SK-N-SH treated with all-trans-retinoic acid at 6 μM for 48 hours (cell line): ENCODE data around the gene MKRN1.
"Not testable (repeated sequence)": the region's sequence is repeated elsewhere in the genome, so short reads cannot be mapped to it uniquely, and the experiment has no call there.

Experiments used
- ATAC-seq: fragments of 200-7000 bp; cut with Tn5 transposase; 3 replicates; pipeline ENCODE4 v1.9.1; 2020; ENCODE audit warnings: mild to moderate bottlenecking, moderate library complexity
- ARNTL ChIP-seq: fragments of 450-650 bp; formaldehyde crosslinking; IDR thresholded peaks from 2 replicates; pipeline ENCODE4 v1.5.0; 2020; ENCODE audit warnings: low read depth, mild to moderate bottlenecking, moderate library complexity, borderline replicate concordance
- BACH2 ChIP-seq: fragments of 250-450 bp; sonication (Bioruptor Pico); IDR thresholded peaks from 2 replicates; pipeline ENCODE4 v1.9.0; 2021; ENCODE audit warnings: mild to moderate bottlenecking, borderline replicate concordance
- CSDC2 ChIP-seq: fragments of 250-450 bp; sonication (Bioruptor Pico); IDR thresholded peaks from 2 replicates; pipeline ENCODE4 v1.5.0; 2020; ENCODE audit warnings: mild to moderate bottlenecking, moderate library complexity
- CSRNP3 ChIP-seq: fragments of 250-450 bp; sonication (Bioruptor Pico); IDR thresholded peaks from 2 replicates; pipeline ENCODE4 v1.5.1; 2021; ENCODE audit warnings: mild to moderate bottlenecking, moderate library complexity
- ESRRG ChIP-seq: fragments of 250-450 bp; sonication (Bioruptor Pico); IDR thresholded peaks from 2 replicates; pipeline ENCODE4 v1.6.1; 2021; ENCODE audit warnings: mild to moderate bottlenecking
- GLIS3 ChIP-seq: fragments of 250-450 bp; sonication (Bioruptor Pico); IDR thresholded peaks from 2 replicates; pipeline ENCODE4 v1.5.0; 2020; ENCODE audit warnings: mild to moderate bottlenecking, moderate library complexity
- ISL1 ChIP-seq: fragments of 250-450 bp; sonication (Bioruptor Pico); IDR thresholded peaks from 2 replicates; pipeline ENCODE4 v2.1.2; 2022; ENCODE audit warnings: mild to moderate bottlenecking, moderate library complexity
- OSR1 ChIP-seq: fragments of 250-450 bp; sonication (Bioruptor Pico); IDR thresholded peaks from 2 replicates; pipeline ENCODE4 v1.8.0; 2022; ENCODE audit warnings: moderate library complexity, mild to moderate bottlenecking, inconsistent platforms
- PPARA ChIP-seq: fragments of 250-450 bp; sonication (Bioruptor Pico); IDR thresholded peaks from 2 replicates; pipeline ENCODE4 v1.5.0; 2020; ENCODE audit warnings: mild to moderate bottlenecking, borderline replicate concordance
- RARB ChIP-seq: fragments of 250-450 bp; sonication (Bioruptor Pico); IDR thresholded peaks from 2 replicates; pipeline ENCODE4 v1.8.0; 2021; ENCODE audit warnings: mild to moderate bottlenecking, moderate library complexity
- TCF4 ChIP-seq: fragments of 250-450 bp; sonication (Bioruptor Pico); IDR thresholded peaks from 2 replicates; pipeline ENCODE4 v1.8.0; 2021; ENCODE audit warnings: mild to moderate bottlenecking, moderate library complexity, borderline replicate concordance
- TOX ChIP-seq: fragments of 250-450 bp; sonication (Bioruptor Pico); IDR thresholded peaks from 2 replicates; pipeline ENCODE4 v1.8.0; 2021; ENCODE audit warnings: mild to moderate bottlenecking, moderate library complexity, borderline replicate concordance
- ZC3H10 ChIP-seq: fragments of 250-450 bp; sonication (Bioruptor Pico); IDR thresholded peaks from 2 replicates; pipeline ENCODE4 v1.5.1; 2021; ENCODE audit warnings: mild to moderate bottlenecking, moderate library complexity
- ZFP3 ChIP-seq: fragments of 250-450 bp; sonication (Bioruptor Pico); IDR thresholded peaks from 2 replicates; pipeline ENCODE4 v1.5.0; 2020; ENCODE audit warnings: mild to moderate bottlenecking, moderate library complexity
- ZFP30 ChIP-seq: fragments of 450-650 bp; formaldehyde crosslinking; IDR thresholded peaks from 2 replicates; pipeline ENCODE4 v1.5.0; 2022; ENCODE audit warnings: mild to moderate bottlenecking, moderate library complexity
- ZNF565 ChIP-seq: fragments of 450-650 bp; formaldehyde crosslinking; conservative IDR thresholded peaks from 2 replicates; pipeline ENCODE4 v1.5.0; 2020; ENCODE audit warnings: low read depth, mild to moderate bottlenecking, moderate library complexity
- ZNF70 ChIP-seq: fragments of 450-650 bp; formaldehyde crosslinking; IDR thresholded peaks from 2 replicates; pipeline ENCODE4 v1.5.0; 2020; ENCODE audit warnings: mild to moderate bottlenecking, moderate library complexity
- ZNF8 ChIP-seq: fragments of 450-650 bp; formaldehyde crosslinking; IDR thresholded peaks from 2 replicates; pipeline ENCODE4 v1.5.0; 2020; ENCODE audit warnings: mild to moderate bottlenecking, moderate library complexity
- TF ChIP-seq, protein P1 (sequence below): fragments of 250-450 bp; sonication (Bioruptor Pico); IDR thresholded peaks from 2 replicates; pipeline ENCODE4 v1.8.0; 2021; ENCODE audit warnings: low read depth, mild to moderate bottlenecking, moderate library complexity, borderline replicate concordance
- TF ChIP-seq, protein P2 (sequence below): fragments of 250-450 bp; sonication (Bioruptor Pico); IDR thresholded peaks from 2 replicates; pipeline ENCODE4 v1.5.1; 2020; ENCODE audit warnings: low read depth, mild to moderate bottlenecking, moderate library complexity
- TF ChIP-seq, protein P3 (sequence below): fragments of 250-450 bp; sonication (Bioruptor Pico); IDR thresholded peaks from 2 replicates; pipeline ENCODE4 v1.5.0; 2020; ENCODE audit warnings: mild to moderate bottlenecking, moderate library complexity
- TF ChIP-seq, protein P4 (sequence below): fragments of 250-450 bp; sonication (Bioruptor Pico); IDR thresholded peaks from 2 replicates; pipeline ENCODE4 v1.8.0; 2020; ENCODE audit warnings: mild to moderate bottlenecking, moderate library complexity, borderline replicate concordance

Gene MKRN1

GRCh38 chr7:140509789-140510188 is 30.5 kb upstream of the MKRN1 start:
- no peak for ATAC-seq
- TF ChIP-seq, protein P1, sequence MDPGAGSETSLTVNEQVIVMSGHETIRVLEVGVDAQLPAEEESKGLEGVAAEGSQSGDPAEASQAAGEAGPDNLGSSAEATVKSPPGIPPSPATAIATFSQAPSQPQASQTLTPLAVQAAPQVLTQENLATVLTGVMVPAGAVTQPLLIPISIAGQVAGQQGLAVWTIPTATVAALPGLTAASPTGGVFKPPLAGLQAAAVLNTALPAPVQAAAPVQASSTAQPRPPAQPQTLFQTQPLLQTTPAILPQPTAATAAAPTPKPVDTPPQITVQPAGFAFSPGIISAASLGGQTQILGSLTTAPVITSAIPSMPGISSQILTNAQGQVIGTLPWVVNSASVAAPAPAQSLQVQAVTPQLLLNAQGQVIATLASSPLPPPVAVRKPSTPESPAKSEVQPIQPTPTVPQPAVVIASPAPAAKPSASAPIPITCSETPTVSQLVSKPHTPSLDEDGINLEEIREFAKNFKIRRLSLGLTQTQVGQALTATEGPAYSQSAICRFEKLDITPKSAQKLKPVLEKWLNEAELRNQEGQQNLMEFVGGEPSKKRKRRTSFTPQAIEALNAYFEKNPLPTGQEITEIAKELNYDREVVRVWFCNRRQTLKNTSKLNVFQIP, result no peak
- TF ChIP-seq, protein P2, sequence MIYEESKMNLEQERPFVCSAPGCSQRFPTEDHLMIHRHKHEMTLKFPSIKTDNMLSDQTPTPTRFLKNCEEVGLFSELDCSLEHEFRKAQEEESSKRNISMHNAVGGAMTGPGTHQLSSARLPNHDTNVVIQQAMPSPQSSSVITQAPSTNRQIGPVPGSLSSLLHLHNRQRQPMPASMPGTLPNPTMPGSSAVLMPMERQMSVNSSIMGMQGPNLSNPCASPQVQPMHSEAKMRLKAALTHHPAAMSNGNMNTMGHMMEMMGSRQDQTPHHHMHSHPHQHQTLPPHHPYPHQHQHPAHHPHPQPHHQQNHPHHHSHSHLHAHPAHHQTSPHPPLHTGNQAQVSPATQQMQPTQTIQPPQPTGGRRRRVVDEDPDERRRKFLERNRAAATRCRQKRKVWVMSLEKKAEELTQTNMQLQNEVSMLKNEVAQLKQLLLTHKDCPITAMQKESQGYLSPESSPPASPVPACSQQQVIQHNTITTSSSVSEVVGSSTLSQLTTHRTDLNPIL, result no peak
- no peak for TF ChIP-seq RARB (CRISPR knock-in tag)
- TF ChIP-seq TOX (CRISPR knock-in tag), result no peak
- TF ChIP-seq ZNF8 (CRISPR knock-in tag), result no peak
- TF ChIP-seq ZNF565 (CRISPR knock-in tag), result no peak
- no peak for TF ChIP-seq OSR1 (CRISPR knock-in tag)
- no peak for TF ChIP-seq ISL1 (CRISPR knock-in tag)
- TF ChIP-seq GLIS3 (CRISPR knock-in tag), result no peak
- TF ChIP-seq PPARA (CRISPR knock-in tag), result no peak
- no peak for TF ChIP-seq CSRNP3 (CRISPR knock-in tag)
- TF ChIP-seq ZC3H10 (CRISPR knock-in tag), result no peak

GRCh38 chr7:140507556-140507955 is 28.3 kb upstream of the MKRN1 start:
- ATAC-seq, result not testable (repeated sequence)

DNA sequence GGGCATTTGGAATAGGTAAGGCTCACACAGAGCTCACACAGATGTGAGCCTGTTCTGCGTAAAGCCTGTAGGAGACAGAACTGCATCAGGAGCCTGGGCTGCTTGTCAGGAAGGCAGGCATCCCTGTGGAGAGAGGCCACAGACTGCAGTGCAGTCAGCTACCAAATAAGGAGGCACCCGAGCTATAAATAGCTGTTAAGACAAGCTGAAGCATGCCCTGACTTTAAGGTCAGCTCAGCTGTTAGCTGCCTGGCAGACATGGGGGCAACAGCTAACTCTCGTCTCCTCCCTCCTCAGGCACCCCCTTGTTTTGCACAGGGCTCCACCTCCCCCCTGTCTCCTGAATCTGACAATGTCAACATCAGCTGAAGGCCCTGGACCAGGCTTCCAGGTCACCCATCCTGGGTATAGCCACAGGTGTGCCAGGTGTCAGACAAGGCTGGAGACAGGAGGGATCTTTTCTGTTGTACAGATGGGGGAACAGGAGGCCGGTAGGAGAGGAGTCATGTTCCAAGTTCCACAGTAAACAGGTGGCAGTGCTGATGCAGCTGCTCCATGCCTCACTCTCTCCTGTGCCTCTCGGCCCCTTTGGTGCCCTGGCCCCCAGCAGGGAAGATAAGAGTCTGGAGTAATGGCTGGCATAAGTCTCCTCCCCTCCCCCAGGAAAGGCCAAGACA is 27.6 kb upstream of the MKRN1 start:
- peak; percentile 94 for ATAC-seq
- TF ChIP-seq TCF4 (no peak), ZFP3 (CRISPR knock-in tag) (no peak), OSR1 (CRISPR knock-in tag) (no peak), RARB (CRISPR knock-in tag) (no peak), ARNTL (no peak), BACH2 (CRISPR knock-in tag) (no peak), ISL1 (CRISPR knock-in tag) (no peak), TOX (CRISPR knock-in tag) (no peak), ZNF70 (CRISPR knock-in tag) (no peak), ESRRG (no peak), ZFP30 (CRISPR knock-in tag) (no peak), GLIS3 (CRISPR knock-in tag) (no peak), ZNF565 (CRISPR knock-in tag) (no peak), CSDC2 (no peak)
- TF ChIP-seq, protein P3, sequence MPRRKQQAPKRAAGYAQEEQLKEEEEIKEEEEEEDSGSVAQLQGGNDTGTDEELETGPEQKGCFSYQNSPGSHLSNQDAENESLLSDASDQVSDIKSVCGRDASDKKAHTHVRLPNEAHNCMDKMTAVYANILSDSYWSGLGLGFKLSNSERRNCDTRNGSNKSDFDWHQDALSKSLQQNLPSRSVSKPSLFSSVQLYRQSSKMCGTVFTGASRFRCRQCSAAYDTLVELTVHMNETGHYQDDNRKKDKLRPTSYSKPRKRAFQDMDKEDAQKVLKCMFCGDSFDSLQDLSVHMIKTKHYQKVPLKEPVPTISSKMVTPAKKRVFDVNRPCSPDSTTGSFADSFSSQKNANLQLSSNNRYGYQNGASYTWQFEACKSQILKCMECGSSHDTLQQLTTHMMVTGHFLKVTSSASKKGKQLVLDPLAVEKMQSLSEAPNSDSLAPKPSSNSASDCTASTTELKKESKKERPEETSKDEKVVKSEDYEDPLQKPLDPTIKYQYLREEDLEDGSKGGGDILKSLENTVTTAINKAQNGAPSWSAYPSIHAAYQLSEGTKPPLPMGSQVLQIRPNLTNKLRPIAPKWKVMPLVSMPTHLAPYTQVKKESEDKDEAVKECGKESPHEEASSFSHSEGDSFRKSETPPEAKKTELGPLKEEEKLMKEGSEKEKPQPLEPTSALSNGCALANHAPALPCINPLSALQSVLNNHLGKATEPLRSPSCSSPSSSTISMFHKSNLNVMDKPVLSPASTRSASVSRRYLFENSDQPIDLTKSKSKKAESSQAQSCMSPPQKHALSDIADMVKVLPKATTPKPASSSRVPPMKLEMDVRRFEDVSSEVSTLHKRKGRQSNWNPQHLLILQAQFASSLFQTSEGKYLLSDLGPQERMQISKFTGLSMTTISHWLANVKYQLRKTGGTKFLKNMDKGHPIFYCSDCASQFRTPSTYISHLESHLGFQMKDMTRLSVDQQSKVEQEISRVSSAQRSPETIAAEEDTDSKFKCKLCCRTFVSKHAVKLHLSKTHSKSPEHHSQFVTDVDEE, result no peak
- TF ChIP-seq, protein P4, sequence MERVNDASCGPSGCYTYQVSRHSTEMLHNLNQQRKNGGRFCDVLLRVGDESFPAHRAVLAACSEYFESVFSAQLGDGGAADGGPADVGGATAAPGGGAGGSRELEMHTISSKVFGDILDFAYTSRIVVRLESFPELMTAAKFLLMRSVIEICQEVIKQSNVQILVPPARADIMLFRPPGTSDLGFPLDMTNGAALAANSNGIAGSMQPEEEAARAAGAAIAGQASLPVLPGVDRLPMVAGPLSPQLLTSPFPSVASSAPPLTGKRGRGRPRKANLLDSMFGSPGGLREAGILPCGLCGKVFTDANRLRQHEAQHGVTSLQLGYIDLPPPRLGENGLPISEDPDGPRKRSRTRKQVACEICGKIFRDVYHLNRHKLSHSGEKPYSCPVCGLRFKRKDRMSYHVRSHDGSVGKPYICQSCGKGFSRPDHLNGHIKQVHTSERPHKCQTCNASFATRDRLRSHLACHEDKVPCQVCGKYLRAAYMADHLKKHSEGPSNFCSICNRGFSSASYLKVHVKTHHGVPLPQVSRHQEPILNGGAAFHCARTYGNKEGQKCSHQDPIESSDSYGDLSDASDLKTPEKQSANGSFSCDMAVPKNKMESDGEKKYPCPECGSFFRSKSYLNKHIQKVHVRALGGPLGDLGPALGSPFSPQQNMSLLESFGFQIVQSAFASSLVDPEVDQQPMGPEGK, result no peak
- TF ChIP-seq, protein P1, result no peak
